SKM-1 (cell line): ENCODE results near the gene PRDM10.

ENCODE experiments used
- DNase-seq: peaks from one replicate; lab custom pipeline; 2025; ENCODE audit not compliant: unreplicated experiment; lab: John Stamatoyannopoulos, UW

PRDM10 gene

DNA sequence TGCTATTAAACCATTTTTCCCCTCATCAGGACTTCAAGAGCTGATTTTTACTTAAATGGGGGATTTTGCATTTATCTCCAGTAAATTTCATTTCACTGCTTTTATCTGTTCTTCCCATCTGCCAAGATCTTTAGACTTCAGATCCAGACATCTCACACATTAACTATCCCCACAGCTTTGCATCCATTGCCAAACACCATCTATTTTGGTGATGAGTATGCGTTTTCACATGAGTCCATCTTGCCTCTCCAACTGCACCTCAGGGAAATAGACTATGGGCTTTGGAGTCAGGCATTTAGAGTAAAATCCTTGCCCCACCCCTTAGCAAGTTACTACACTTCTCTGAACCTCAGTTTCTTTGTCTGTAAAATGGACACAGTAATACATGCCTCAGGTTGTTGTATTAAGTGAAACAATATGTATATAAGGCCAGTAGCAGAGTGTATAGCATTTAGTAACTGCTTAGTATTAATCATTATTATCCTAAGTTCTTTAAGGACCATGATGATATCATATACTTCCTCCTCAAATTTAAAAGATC lies 53.6 kb downstream of the PRDM10 start:
- no peak for DNase-seq

DNA sequence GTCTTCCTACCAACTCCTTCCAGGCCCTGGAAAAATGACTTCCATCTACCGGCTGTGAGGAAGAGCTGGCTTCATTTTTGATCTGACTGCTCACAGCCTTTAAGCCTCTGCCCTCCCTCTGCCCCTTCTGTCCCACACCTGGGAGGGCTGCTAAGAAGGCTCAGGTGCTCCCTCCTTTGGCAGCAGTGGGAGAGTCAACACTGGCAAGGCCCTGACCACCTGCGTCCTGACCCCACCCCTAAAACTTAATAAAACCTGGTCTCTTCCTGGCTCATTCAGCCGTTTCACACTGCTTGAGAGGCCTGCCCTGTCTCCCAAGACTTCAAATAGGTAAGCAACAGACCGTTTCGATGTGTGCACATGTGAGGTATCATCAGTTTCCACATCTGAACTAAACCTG lies 55.2 kb downstream of the PRDM10 start:
- no peak for DNase-seq

DNA sequence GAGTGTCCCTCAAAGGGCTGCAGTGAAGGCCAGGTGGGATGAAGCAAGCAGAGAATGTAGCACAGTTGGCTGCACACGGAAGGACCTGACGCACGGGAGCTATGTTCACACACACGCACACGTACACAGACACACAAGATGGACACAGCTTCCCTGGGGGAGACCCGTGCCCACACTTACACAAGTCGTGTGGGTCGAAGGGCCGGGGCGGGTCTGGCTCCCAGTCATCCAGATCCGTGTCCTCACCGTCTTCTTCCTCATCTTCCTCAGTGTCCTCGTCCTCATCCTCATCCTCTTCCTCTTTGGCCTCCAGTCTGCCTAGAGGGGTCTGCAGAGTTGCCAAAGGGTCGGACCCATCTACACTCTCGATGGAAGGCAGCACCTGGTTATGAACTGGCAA lies 55.7 kb downstream of the PRDM10 start:
- DNase-seq = no peak

DNA sequence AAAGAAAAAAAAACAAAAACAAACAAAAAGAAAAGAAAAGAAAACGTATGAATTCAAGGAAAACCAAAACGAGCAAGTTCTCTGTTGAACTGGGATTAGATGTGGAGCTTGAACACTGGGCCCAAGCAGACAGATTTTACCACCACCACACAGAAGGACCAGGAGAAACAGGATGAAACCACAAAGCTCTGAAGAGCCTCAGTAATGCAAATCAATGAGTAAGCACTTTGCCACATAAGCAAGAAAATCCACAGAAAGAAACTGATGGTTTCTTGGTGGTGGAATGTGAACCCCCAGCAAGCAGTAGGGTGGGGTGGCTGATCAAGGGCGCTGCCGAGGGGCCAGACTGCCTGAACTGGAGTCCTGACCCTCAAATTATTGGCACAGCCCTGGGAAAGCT lies 56.4 kb downstream of the PRDM10 start:
- DNase-seq = no peak

DNA sequence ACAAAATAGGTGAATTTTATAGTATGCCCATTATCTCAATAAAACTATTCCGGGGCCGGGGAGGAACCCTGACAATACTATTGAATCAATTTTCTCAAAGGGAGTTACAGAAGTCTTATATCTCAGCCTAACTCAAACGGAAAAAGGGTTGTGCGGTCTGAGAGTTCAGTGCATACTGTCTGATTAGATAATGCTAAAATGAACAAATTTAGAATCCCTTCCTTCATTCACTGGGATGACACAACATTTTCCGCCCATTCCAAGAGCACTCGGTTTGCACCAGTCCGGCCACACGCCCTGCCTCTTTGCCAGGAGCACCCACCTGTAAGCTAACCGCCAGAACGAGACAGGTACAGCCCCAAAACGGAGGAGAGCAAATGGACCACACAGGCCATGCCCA lies 57.3 kb downstream of the PRDM10 start:
- DNase-seq = no peak

DNA sequence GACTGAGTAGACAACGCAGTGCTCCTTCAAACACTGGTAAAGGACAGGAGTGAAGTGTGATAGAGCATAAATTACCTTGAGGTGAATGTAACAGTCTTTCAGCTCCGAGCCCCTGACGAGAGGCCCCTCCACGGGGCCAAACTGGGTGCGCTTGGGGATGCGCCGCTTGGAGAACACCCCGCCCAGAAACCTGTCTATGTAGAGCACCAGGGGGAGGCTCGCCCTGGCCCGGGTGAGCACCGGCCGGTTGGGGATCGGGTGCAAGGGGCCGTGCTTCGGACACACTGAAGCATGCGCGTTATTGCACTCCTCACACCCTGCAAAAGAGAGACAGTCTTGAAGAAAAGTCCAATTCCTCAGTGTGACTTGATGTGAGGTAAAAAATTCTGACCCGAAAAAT lies 57.9 kb downstream of the PRDM10 start:
- no peak for DNase-seq

DNA sequence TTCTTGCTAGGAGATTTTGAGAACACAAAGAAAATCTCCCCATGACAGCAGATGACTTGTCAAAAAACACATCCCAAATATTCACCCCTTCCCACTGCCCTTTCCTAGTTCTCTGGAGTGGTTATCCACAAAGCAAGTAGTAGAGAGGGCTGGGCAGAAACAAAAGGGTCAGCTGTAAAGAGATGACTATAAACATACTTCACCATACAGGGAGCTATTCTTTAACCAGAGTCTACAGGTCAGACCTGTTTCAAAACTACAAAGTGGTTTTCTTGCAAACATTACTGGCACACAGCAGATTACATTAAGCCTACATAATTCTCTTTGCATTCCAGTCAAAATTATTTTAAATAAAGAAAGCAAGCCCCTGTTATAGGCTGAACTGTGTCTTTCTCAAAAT lies 59.6 kb downstream of the PRDM10 start:
- DNase-seq = no peak

DNA sequence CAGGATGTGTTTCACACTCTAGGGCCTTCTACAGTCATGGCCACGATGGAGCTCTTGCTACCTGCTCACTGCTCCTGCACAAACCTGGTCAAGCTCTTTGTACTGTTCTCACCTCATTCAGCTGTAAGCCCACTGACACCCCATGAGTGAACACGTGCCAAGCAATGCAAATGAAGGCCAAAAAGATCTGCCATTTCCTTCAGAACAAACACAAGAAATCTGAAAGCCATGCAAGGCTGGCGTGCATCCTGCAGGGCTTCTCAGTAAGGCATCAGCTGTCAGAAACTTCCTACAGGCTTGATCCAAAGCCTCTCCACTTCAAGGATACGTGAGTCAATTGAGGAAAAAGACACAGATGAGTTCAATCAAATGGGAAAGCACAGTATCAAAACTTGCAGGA lies 63.1 kb downstream of the PRDM10 start:
- no peak for DNase-seq

DNA sequence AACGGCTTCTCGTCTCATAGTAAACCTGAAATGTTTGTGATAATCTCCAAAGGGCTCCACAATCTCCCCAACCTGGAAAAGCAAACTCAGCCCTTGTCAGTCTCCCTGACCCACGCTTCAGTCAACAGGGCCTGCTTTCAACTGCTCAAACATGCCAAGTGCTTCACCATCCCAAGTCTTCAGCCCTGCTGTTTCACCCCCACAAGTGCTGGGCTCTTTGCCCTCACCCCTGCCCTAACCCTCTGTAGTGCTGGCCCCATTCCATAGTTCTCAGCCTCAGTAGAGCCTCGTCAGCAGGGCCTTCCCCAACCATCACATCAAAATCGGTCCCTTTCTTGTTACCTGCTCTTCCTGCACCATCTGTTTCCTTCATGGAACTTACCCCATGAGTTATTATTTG lies 63.9 kb downstream of the PRDM10 start:
- DNase-seq = no peak

DNA sequence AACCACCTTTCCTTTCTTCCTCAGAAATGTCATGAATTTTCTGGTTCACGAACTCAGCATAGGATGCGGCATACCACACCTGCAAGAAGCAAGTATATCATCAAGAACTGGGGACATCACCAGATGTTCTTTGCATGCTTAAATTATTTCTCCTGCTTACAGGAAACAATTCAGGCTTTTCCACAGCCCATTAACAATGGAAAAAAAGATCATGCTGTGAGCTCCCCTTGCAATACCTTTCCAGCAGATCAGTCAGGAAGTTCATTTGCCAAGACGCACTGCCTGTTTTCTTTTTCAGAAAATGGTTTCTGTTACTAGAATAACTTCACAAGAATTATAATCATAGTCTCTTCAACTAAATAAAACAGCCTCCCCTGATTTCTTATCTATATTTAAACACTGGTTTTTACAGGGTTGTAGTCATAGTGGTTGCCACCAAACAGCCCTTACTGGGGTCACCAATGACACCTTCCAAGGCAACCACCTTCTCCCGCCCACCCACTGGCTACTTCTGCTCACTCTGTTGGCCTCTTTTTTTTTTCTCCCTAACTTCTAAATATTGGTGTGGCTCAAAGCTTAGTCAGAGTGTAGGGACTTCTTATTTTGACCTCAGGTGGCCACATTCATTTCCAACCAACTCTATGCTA lies 64.9 kb downstream of the PRDM10 start:
- DNase-seq = no peak

DNA sequence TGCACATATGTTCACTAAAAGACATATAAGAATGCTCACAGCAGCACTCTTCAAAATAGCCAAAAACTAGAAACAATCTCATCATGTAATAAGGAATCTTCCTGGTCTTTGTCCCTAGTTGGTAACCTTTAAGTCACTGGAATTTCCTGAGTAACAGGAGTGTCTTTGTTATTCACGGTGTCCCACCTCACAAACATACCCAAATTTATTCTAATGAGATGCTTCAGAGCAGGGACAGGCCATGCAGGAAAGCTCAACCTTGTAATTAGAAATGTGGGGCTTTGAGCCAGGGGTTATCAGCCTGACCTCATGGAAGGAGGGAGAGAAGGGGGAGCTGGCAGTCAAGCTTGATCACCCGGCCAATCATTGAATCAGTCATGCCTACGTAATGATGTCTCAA lies 66.9 kb downstream of the PRDM10 start:
- no peak for DNase-seq

DNA sequence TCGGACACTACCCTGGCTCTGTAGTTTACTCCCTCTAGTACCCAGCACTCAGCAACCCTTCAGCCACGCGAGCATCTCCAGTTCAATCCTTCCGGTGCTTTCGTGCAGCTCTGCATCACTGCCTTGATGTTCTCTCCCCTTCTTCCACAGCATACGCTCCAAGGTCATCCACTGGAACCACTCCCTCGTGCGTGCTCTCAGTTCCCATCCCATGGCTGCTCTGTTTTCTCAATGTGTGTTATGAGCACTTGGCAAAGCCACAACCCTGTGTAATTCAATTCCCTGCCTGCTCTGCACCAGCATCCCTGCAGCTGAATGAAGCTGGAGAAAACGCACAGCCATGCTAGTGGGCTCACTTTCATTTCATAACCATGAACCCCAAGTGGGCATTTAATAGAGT lies 68.7 kb downstream of the PRDM10 start:
- DNase-seq = no peak

DNA sequence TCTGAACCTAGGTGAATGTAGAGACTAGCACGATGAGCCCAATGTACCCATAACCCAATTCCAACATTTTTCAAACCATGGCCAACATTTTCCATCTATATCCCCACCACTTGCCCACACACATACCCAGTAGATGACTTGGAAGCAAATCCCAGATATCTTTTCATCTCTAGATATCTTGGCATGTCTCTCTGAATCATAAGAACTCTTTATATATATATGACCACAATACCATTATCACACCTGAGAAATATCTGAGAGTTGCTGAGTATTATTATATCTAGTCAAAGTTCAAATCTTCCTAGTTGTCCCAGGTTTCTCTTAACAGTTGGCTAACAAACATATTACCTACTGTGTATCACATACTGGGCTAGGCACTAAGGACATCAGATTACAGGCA lies 69.4 kb downstream of the PRDM10 start:
- DNase-seq = no peak

DNA sequence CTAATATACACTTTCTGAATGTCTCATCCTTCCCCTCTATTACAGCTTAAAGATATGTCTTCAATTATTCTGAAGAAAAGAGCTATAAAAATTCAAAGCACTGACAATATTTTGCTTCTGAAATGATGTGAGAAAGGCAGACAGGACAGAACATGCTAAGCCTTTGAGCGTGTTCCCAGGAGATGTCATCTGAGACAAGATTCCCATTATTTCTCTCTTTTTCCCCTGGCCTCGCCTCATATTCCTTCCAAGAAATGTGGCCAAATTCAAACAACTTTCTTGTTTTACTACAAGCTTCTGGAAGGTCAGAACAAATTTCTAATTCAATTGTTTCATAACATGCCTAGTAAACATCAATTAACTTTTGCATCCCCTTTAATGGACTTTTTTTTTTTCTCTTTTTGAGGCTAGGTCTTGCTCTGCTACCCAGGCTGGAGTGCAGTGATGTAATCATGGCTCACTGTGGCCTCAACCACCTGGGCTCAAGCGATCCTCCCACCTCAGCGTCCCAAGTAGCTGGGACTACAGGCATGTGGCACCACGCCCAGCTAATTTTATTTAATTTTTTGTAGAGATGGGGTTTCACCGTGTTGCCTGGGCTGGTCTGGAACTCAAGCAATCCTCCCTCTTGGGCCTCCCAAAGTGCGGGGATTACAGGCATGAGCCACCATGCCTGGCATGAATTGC lies 70.1 kb downstream of the PRDM10 start:
- no peak for DNase-seq

DNA sequence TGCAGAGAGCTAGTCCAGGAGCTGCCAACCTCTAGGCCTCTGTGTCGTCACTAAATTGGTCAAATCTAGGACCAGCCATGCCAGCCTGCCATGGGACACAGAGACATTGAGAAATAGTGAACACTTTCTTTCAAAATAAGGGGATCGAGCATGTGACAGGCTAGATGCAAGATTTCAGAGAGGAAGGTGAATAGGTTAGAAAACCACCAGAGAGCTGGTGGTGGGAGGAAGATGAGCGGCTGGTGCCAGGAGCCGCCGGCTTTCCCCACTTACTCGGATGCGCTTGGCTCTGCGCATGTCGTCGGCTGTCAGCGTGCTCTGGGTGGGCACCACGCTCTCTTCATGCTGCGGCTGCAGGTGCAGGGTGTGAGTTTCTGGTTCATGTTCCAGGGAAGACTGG lies 71.9 kb downstream of the PRDM10 start:
- DNase-seq = peak; percentile 88

DNA sequence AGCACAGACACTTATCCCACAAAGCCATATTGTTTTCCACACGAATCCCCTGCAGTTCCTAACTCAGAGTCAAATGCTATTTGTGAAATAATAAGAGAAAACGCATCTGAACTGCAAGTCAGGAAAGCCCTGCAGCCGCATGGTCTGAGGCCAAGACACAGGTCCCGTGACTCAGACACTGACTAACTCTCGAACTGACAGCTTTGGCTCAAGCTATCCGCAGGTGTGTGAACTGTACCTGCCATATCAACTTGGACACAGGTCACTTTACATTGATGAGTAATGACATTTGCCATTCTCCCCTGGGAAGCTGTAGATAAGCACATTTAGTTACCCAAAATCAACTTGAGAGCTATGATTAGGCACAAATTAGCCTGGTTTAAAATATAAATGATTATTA lies 72.3 kb downstream of the PRDM10 start:
- DNase-seq = no peak

DNA sequence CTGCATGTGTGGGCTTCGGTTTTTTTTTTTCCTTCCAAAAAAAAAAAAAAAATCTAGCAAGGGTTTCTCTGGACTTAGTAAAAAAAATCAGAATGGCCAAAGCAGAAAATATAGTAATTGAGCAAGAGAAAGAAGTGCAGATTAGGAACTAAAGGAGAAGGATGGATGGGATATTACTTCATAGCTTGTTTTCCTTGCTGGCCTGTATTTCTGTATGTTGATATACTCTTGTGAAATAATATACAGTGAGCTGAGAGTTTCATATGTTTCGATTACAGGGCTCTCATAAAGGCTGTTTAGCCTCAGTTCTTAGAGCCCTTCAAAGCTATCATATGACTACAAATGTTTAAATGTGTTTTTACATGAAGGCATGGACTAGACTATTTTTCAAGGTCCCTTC lies 72.9 kb downstream of the PRDM10 start:
- peak; percentile 26 for DNase-seq

DNA sequence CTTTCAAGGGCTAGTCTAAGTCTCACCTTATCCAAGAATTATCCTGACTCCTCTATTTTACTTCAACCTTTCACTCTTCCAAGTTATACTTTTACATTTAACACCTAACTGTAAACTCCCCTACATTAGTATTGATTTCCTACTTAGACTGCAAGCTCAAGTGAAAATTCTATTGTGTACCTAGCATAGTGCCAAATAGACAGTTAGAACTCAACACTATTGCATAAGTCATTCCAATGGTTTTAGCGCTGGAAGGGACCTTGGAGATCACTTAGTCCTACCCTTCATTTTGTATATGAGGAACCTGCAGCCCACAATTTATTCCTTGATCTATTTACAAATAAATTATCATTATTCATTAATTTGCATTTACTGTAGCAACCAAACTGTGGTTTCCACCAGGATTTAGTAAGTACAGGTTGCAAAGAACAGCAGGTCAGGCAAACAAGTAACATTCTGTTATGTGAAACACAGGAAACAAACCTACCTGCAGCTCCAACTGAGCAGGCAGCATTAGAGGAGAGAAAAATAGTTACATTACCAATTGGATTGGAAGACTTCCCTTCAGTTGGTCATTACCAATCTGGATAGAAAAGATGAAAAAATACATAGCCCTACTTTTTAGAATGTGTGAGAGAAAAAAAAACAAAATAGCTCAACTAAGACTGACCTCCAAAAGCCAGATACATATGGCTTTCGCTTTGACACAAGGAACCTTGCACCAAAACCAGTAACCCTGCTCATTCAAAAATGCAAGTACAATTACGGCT lies 73.5 kb downstream of the PRDM10 start:
- no peak for DNase-seq

DNA sequence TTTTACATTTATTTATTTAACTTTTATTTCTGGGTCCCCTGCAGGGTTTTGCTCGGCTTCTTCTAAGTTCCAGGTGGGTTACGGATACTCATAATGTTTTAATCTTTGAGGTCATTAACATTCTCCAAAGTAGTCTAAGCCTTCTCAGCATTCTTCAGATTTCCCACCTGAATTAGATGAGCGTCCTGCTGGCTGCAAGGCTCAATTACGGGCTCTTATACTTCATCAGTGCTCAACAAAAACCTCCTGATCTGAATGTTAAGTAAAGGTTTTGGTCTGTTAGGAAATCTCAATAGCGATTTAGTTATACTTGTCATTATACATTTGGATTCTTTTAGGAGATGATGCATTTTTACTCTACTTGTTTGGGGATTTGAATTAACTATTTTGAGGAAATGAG lies 80.0 kb downstream of the PRDM10 start:
- no peak for DNase-seq

DNA sequence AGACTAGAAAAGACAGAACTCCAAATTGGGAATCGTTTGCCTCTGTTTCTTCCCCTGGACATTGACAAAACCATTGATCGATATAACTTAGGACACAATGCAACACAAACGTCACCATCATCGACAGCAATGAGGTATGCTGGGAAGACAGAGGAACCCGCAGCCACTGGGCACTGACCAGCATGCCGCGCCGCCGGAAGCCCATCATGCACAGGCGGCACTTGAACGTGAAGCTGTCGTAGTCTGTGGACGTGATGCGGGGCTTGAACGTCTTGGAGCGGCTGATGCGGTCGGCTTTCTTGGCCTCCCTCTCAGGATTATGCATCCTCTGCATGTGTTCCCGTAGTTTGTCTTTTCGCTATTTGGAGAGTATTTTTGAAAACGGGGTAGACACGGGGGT lies 84.3 kb downstream of the PRDM10 start:
- no peak for DNase-seq

DNA sequence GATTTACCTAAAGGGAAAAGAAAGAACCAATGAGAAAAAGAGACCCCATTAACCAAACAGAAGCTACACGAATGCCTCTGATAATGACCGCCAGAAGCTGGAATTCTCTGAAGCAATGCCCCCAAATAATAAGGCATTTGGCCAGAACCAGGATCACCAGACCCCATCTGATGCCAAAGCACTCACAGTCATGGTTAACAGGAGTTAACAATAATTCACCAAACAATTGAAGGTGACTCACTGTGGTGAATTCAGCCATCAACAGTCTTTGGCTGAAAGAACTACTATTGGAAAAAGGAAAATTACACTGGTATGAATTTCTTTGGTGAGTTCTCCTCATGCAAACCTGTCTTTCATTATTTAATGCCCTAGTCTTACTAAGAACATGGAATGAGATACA lies 85.4 kb downstream of the PRDM10 start:
- no peak for DNase-seq

DNA sequence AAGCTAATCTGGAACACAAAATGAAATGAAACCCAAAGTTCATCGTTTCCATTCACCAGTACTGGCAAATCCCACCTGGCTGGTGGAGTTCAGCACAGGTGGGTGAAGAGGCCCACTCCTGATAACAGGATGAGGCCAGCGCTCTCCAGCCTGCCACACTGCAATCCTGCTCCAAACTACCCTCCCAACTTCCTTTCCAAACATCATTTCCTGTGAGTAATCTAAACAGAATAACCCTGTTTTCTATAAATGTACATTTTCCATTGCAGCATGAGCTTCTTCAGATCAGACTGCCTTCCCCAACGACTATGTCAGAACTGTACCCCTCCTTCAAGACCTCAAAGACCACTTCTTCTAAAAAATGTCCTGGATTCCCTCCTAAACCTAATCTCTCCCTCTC lies 91.3 kb downstream of the PRDM10 start:
- DNase-seq = no peak
